GM12872 (cell line): ENCODE data around the gene STN1.

Source experiments
- TF ChIP-seq, protein P1 (sequence below): IDR thresholded peaks from 3 replicates; pipeline ENCODE4 v1.5.1; 2011; ENCODE audit warnings: low read depth, mild to moderate bottlenecking, low read length, moderate library complexity; ENCODE audit not compliant: insufficient read depth

STN1 gene

DNA sequence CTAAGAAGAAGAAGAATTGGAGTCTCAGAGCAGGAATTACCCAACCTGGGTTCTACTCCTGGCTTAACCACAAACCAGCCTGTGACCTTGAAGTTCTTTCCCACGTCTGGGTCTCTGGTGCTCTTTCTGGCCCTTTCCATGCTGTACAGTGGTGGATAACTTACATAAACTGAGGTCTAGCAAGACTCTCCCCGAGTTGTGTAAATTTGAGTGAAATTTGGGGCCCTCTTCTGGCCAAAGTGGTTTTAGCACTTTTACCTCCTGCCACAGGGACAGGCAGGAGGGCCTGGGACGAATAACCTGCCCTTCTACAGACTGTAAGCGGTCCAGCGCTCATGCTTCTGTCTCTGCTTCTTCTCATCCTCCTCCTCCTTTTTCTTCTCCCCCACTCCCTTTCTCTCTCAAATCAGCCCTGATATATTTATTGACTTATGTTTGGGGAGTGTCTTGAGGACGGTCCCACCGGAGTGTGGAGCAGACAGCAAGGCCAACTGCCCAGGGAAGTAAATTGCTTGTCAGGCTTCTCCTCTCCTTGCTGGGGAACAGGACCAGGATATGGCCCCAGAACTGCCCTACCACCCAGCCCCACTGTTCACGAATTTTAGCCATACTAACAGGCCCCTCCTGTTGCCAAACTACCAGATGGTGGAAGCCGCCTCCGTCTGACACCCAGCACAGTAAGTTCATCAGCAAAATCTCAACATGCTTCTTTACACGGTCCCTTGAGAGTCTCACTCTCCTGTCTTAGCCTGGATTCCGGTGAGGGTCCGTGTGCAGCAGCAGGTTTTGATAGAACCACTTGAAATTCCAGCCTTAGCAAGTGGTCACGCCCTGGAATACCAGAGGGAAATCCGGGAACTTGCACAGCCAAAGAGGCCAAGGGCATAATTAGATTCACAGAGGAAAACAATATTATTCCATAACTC is 58.6 kb downstream of the STN1 start:
- TF ChIP-seq, protein P1, sequence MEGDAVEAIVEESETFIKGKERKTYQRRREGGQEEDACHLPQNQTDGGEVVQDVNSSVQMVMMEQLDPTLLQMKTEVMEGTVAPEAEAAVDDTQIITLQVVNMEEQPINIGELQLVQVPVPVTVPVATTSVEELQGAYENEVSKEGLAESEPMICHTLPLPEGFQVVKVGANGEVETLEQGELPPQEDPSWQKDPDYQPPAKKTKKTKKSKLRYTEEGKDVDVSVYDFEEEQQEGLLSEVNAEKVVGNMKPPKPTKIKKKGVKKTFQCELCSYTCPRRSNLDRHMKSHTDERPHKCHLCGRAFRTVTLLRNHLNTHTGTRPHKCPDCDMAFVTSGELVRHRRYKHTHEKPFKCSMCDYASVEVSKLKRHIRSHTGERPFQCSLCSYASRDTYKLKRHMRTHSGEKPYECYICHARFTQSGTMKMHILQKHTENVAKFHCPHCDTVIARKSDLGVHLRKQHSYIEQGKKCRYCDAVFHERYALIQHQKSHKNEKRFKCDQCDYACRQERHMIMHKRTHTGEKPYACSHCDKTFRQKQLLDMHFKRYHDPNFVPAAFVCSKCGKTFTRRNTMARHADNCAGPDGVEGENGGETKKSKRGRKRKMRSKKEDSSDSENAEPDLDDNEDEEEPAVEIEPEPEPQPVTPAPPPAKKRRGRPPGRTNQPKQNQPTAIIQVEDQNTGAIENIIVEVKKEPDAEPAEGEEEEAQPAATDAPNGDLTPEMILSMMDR: peak; percentile 74

DNA sequence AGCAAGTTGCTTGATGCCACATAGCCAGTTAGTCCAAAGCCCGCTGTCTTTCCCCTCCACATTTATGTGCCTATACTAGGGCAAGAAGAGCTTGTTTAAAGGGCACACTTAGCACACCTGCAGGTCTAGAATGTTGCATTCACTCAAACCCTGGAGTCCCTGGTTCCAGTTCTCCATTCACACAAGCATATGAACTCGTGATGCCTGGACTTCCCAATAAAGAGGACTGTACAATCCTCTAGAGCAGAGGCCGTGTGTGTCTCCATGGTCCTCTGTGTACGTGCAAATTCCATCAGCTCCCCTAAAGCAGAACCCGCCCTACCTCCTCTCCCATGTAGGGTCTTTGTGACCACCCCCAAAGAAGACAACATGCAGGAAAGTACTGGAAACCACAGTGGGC is 59.6 kb downstream of the STN1 start:
- TF ChIP-seq, protein P1: no peak

DNA sequence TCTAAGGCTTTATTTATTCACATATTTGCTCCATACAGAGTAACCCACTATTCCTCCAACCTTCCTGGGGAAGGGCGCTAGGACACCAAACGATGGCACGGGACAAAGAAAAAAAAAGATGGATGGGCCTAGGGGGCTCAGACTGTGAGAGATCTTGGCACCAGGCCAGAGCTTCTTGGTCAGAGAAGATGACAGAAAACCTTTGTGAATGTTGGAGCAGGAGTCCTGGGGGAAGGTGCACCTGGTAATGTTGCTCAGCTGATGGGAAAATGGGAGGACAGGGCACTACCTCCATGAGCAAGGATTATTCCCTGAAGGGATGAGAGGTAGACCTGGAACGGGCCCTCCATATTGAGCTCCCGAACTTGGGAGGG is 61.2 kb downstream of the STN1 start:
- TF ChIP-seq, protein P1: no peak

DNA sequence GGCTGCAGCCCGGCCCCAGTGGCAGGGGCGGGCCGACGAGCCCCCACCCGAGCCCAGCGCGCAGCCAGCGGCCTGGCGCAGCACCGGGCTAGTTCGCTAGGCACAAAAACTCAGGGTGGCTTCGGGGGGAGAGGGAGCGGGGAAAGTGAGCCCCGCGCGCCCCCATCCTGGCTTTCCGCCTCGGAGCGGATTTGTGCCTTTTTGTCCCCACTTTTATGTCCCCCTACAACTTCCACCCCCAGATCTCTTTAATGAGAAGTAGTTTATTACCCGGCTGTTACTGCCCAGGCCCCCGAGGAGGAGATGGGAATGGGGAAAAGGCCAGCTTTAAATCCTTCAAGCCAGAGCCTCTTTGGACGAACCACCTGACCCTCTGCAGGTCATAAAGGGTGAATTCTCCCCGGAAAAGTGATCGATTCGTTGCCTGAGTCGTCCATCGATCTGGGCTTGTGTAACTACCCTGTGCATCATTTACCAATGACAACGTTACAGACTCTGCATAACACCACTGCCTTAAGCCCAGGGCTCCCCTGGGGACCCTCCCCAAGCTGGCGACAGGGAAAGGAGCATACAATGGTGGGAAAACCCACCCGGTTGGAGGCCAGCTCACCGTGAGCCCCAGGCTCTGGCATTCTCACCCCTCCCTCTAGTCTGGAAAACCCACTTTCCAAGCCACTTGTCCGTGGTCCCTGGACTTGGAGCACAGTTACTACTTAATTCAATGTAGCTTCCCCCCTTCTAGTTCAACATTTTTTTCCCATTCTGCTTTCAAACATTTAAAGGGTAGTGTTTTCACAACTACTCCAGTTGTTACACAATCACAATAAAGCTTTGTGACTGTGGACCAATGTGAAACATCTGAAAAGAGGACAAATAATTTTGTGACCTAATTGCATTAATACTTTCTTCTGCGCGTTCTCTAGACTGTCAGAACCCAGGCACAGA is 61.9 kb downstream of the STN1 start:
- TF ChIP-seq, protein P1: no peak

DNA sequence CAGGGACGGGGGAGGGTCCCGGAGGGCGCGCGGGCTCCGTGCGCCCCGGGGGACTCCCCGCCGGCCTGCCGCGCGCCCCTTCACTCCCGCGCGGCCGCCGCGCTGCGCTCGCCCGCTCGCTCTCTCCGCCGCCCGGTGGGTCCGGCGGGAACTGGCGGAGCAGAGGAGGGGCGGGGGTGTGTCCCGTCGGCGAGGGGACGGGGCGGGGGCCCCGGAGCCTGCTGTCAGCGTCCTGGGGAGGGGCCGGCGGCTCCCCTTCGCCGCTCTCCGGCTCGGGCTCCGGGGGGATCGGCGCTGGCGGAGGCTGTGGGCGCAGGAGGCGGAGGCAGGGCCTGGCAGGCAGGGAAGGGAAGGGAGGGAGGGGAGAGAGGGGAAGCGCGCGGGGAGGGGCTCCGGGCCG is 62.6 kb downstream of the STN1 start, which contains the start of gene SH3PXD2A:
SH3PXD2A (minus strand) TSS at position 153 of the 400 bp plus-strand sequence. CDS start 310 bp downstream, outside the sequence.
- TF ChIP-seq, protein P1: no peak

DNA sequence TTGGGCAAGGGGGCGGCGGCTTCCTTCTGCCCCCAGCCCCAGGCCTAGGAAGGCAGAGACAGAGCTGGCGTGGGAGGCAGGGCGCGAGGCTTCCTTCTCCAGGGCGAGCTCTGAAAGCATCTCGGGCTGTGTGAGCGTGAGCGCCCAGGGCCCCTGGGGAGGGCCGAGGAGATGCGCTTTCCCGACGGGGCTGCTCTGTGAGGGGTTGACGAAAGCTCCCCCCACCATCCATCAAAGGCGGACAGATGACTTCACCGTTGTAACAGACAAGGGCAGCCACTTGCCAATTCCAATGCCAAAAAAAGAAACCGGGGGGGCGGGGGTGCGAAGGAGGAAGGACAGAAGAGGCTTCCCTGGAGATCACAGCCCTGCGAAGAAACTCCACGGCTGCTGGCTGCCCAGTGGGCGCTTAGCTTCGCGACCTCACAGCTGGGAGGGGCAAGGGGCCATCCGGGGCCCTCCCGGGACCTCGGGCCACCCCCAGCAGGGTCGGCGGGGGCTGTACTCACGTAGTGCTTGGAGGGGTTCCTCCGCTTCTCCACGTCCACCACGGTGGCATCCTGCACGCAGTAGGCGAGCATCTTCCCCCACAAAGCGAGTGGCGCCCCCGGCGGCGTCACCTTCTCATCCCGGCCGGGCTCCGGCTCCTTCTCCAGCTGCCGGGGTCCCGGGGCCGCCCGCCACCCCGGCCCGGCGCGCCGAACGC is 63.1 kb downstream of the STN1 start:
- TF ChIP-seq, protein P1: 0 out of 3 replicates have a peak, but pooled peaks have one; percentile 5

DNA sequence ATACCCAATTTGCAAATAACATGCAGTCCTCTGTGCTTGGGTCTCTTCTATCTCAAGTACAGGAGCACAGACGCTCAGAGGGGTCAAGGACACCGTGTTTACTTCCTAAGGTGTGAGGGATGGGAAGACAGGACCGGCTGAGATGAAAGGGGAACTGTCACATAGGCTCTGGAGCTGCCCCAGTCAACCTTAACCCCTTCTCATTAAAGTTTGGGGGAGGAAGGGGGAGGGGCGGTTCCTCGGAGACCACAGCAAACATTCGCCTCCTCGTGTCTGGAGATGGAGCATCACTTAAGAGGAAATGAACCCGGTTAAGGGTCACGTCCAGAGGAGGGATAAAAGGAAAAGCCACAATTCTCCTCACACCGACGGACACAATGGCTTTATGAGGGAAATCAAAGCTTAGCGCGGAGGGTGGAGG is 63.7 kb downstream of the STN1 start:
- TF ChIP-seq, protein P1: no peak
